Endothelial cell of umbilical vein (primary cell): ENCODE results near the gene CTU2. TPM values are rescaled to one million over a fixed set of nuclear protein-coding genes. Genes with fewer than 3 reads are reported as not detected.

Experiments used
- BruUV-seq: library from RNA; stranded (reverse); fragments of 400-500 nt; replicated peaks from 2 replicates; lab custom pipeline; 2021; lab: Mats Ljungman, UMichigan
- CTCF ChIA-PET: fragments of 300-600, 350-600 bp; sonication (Branson Sonifier 250); formaldehyde crosslinking; loops from one replicate; lab custom pipeline; 2021; ENCODE audit warnings: antibody characterized with exemption, inconsistent platforms; lab: Charles Lee
- POLR2A ChIA-PET: fragments of 300-600, 350-600 bp; sonication (Branson Sonifier 250); formaldehyde crosslinking; loops from one replicate; lab custom pipeline; 2021; ENCODE audit warnings: antibody characterized with exemption, inconsistent platforms; lab: Charles Lee
- DNase-seq: peaks from one replicate; pipeline ENCODE4 v3.0.0-alpha.2; 2011; ENCODE audit warnings: low read depth, low spot score
- FAIRE-seq: peaks from 2 replicates; lab custom pipeline; 2011; peaks lifted over from hg19 to GRCh38; lab: Jason Lieb, UNC
- H2AFZ ChIP-seq: 2 replicates; pipeline ENCODE4 v1.6.0; 2012; ENCODE audit warnings: low read depth, low read length, control low read depth, inconsistent platforms
- H3K27ac ChIP-seq: 2 replicates; pipeline ENCODE4 v1.5.1; 2011; ENCODE audit warnings: low read depth, mild to moderate bottlenecking, control low read depth, low read length, moderate library complexity; ENCODE audit not compliant: insufficient read depth
- H3K27me3 ChIP-seq, 2 experiments: 2 replicates each; pipeline versions ENCODE4 v1.6.0 to v1.6.1; 2011; ENCODE audit warnings: low read length in 2 of 2, mixed read lengths in 1 of 2; ENCODE audit not compliant: control insufficient read depth in 2 of 2, insufficient read depth in 2 of 2
- H3K36me3 ChIP-seq, 2 experiments: 2 replicates in 1 of 2; 3 replicates in 1 of 2; pipeline ENCODE4 v1.5.1; 2011; ENCODE audit warnings: low read length in 2 of 2, mild to moderate bottlenecking in 1 of 2, moderate library complexity in 1 of 2; ENCODE audit not compliant: control insufficient read depth in 2 of 2, insufficient read depth in 2 of 2; ENCODE audit errors: extremely low read depth in 1 of 2
- H3K4me1 ChIP-seq: 3 replicates; pipeline ENCODE4 v1.5.1; 2011; ENCODE audit warnings: mild to moderate bottlenecking, low read length; ENCODE audit not compliant: control insufficient read depth, insufficient read depth; ENCODE audit errors: extremely low read depth
- H3K4me2 ChIP-seq: 2 replicates; pipeline ENCODE4 v1.6.1; 2011; ENCODE audit warnings: low read length, control low read depth, mixed read lengths; ENCODE audit not compliant: insufficient read depth
- H3K4me3 ChIP-seq, 3 experiments: fragments of 200-600 bp in 1 of 3; sonication (generic), shearing (Covaris generic) in 1 of 3; replicated peaks in 1 of 3; 2 replicates each; pipeline ENCODE4 v1.5.1; 2011 to 2016; ENCODE audit warnings: control low read depth in 3 of 3, low read length in 3 of 3, mild to moderate bottlenecking in 2 of 3, inconsistent platforms in 1 of 3, low read depth in 1 of 3, moderate library complexity in 1 of 3; ENCODE audit not compliant: insufficient read depth in 1 of 3
- H3K79me2 ChIP-seq: 2 replicates; pipeline ENCODE4 v1.6.0; 2012; ENCODE audit warnings: low read length, inconsistent platforms; ENCODE audit not compliant: control insufficient read depth, insufficient read depth
- H3K9ac ChIP-seq: replicated peaks from 2 replicates; pipeline ENCODE3; 2011; ENCODE audit warnings: low read length, control low read depth; ENCODE audit not compliant: insufficient read depth; ENCODE audit errors: extremely low read depth
- H3K9me1 ChIP-seq: replicated peaks from 3 replicates; pipeline ENCODE4 v1.6.0; 2011; ENCODE audit warnings: mild to moderate bottlenecking, low read length; ENCODE audit not compliant: control insufficient read depth, insufficient read depth; ENCODE audit errors: extremely low read depth
- H3K9me3 ChIP-seq: replicated peaks from 2 replicates; pipeline ENCODE4 v1.5.1; 2012; ENCODE audit warnings: low read length, inconsistent platforms; ENCODE audit not compliant: control insufficient read depth, insufficient read depth
- H4K20me1 ChIP-seq: replicated peaks from 2 replicates; pipeline ENCODE3; 2011; ENCODE audit warnings: mild to moderate bottlenecking, low read length; ENCODE audit not compliant: control insufficient read depth, insufficient read depth; ENCODE audit errors: extremely low read depth
- EZH2 ChIP-seq: IDR thresholded peaks from 2 replicates; pipeline ENCODE4 v1.6.1; 2012; ENCODE audit warnings: borderline replicate concordance, low read depth, mild to moderate bottlenecking, moderate library complexity, low read length, inconsistent platforms; ENCODE audit not compliant: severe bottlenecking
- FOS ChIP-seq: IDR thresholded peaks from 2 replicates; pipeline ENCODE4 v1.6.1; 2011; ENCODE audit warnings: mild to moderate bottlenecking, low read length, moderate library complexity, borderline replicate concordance; ENCODE audit not compliant: insufficient read depth
- GATA2 ChIP-seq: IDR thresholded peaks from 2 replicates; pipeline ENCODE4 v1.7.0; 2011; ENCODE audit warnings: low read depth, mild to moderate bottlenecking, moderate library complexity, mixed read lengths, low read length; ENCODE audit not compliant: insufficient read length, insufficient read depth
- JUN ChIP-seq: IDR thresholded peaks from 2 replicates; pipeline ENCODE4 v1.6.1; 2011; ENCODE audit warnings: borderline replicate concordance, low read depth; ENCODE audit not compliant: insufficient read length, insufficient read depth
- MYC ChIP-seq: IDR thresholded peaks from one replicate; pipeline ENCODE4 v1.6.1; 2011; ENCODE audit warnings: mild to moderate bottlenecking, low read depth, low read length
- POLR2A ChIP-seq: IDR thresholded peaks from 2 replicates; pipeline ENCODE4 v1.6.1; 2012; ENCODE audit warnings: low read depth, mild to moderate bottlenecking, control low read depth, low read length
- POLR2AphosphoS5 ChIP-seq: IDR thresholded peaks from 2 replicates; pipeline ENCODE4 v1.6.1; 2012; ENCODE audit warnings: low read depth, mild to moderate bottlenecking, control low read depth, low read length, moderate library complexity; ENCODE audit not compliant: insufficient read depth
- dilution Hi-C: fragments of 300-500 bp; cut with MboI; formaldehyde crosslinking; loops from one replicate; pipeline ENCODE4 v1.15.0; 2019; ENCODE audit warnings: low sequenced_read_pairs; ENCODE audit not compliant: extremely low pct_ligation_motif_present
- intact Hi-C: fragments of 100-400 bp; cut with micrococcal nuclease; formaldehyde crosslinking; loops from one replicate; pipeline ENCODE4 v1.10.0; 2022
- polyA plus RNA-seq, 4 experiments: library from polyadenylated mRNA; depleted of rRNA in 3 of 4; stranded (reverse) in 3 of 4; unstranded in 1 of 4; fragments of >200 nt; gene quantifications; 2 replicates each; pipeline versions ENCODE4 v1.2.1 to v1.2.3, GENCODE V29; 2011 to 2012; ENCODE audit warnings: missing spikeins in 1 of 4
- total RNA-seq: library from RNA; stranded (reverse); gene quantifications from 2 replicates; pipeline ENCODE4 v1.2.3, GENCODE V29; 2021
- TF ChIP-seq, protein P1 (sequence below), 2 donors: IDR thresholded peaks; 1 replicate in 1 of 2; 2 replicates in 1 of 2; pipeline ENCODE4 v1.5.1; 2011; ENCODE audit warnings: low read length in 2 of 2, mild to moderate bottlenecking in 2 of 2, moderate library complexity in 2 of 2, control low read depth in 1 of 2, inconsistent platforms in 1 of 2, low read depth in 1 of 2; ENCODE audit not compliant: insufficient read depth in 1 of 2; ENCODE audit errors: extremely low read depth in 1 of 2
- TF ChIP-seq, protein P2 (sequence below): IDR thresholded peaks from 2 replicates; pipeline ENCODE4 v1.6.1; 2011; ENCODE audit not compliant: insufficient read depth, insufficient read length

Gene CTU2
- total and polyA plus RNA-seq, 2 donors (not counting 3 experiments of a cell fraction or from before 2014, with no cell fraction given) = 26.1 to 33.7 TPM

DNA sequence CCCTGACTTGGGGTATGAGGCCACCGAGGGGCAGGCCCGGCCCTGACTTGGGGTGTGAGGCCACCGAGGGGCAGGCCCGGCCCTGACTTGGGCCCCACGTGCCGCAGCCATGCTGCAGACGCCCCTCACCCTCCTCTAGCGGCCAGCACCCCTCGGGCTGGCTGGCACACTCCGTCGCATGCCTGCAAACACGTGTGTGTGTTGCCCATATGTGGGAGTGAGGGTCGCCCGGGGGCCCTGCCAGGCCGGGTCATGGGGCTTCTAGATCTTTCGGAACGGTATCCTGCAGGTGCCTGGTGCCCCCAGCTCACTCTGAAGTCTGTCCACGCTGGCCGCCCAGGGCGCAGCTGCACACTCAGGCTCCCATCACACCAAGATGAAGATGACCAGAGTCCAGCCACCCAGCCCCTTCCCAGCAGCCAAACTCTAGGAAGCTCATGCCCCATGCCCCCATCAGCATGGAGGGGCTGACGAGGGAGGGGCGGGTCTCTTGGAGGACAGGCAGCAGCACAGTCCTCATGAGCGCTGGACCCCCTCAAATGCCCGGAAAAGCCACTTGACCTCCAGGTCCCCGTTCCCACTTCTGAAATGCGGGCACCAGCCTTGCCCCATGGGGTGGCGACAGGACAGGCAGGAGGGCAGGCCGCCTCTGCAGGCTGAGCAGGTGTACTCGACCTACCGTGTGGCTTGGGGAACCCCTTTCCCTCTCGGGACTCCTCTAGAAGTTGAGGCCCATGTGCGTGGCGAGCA is 33.8 kb downstream of the CTU2 start:
- Histone ChIP-seq H4K20me1 (no peaks in the 10 kb centered on the region), H3K9me3 (no peaks in the 10 kb centered on the region), H3K27ac (no peak overlapping the region), H2AFZ (no peak overlapping the region), H3K9ac (no peak overlapping the region), H3K79me2 (peaks cover 14% of the 10 kb centered on the region), H3K4me2 (no peak overlapping the region), H3K4me3 (no peak overlapping the region), H3K27me3 (no peaks in the 10 kb centered on the region), H3K36me3 (peaks cover 2 to 41% of the 10 kb centered on the region in 2 experiments), H3K9me1 (no peaks in the 10 kb centered on the region), H3K4me1 (no peaks in the 10 kb centered on the region)
- intact Hi-C loops (no loop called here), dilution Hi-C loops (no loop called here)
- TF ChIP-seq POLR2AphosphoS5 (no peak), GATA2 (no peak), EZH2 (no peak), JUN (no peak), POLR2A (no peak), MYC (no peak), FOS (no peak)
- TF ChIP-seq, protein P1, sequence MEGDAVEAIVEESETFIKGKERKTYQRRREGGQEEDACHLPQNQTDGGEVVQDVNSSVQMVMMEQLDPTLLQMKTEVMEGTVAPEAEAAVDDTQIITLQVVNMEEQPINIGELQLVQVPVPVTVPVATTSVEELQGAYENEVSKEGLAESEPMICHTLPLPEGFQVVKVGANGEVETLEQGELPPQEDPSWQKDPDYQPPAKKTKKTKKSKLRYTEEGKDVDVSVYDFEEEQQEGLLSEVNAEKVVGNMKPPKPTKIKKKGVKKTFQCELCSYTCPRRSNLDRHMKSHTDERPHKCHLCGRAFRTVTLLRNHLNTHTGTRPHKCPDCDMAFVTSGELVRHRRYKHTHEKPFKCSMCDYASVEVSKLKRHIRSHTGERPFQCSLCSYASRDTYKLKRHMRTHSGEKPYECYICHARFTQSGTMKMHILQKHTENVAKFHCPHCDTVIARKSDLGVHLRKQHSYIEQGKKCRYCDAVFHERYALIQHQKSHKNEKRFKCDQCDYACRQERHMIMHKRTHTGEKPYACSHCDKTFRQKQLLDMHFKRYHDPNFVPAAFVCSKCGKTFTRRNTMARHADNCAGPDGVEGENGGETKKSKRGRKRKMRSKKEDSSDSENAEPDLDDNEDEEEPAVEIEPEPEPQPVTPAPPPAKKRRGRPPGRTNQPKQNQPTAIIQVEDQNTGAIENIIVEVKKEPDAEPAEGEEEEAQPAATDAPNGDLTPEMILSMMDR (IDR thresholded peaks at IDR 0.05; ENCODE audit: extremely low read depth in 1 of 2, insufficient read depth in 1 of 2, low read depth in 1 of 2, low read length in 2 of 2) = no peak
- TF ChIP-seq, protein P2, sequence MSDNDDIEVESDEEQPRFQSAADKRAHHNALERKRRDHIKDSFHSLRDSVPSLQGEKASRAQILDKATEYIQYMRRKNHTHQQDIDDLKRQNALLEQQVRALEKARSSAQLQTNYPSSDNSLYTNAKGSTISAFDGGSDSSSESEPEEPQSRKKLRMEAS = no peak
- DNase-seq (no peak), FAIRE-seq (no peak)
- BruUV-seq = no TSS peak
- ChIA-PET CTCF (interaction anchor here (1.5 to 7.3 kb wide), 2 partner anchors 41 to 47 kb away, joined by 4 to 165 read pairs; partner anchors contain the start of gene PIEZO1), POLR2A (no interaction called here)
